Subcutaneous abdominal adipose tissue (tissue), 5 donors: ENCODE measurements around the gene CCR6.
"Not testable (repeated sequence)": the region's sequence is repeated elsewhere in the genome, so short reads cannot be mapped to it uniquely, and the experiment has no call there.

Source experiments
- H3K27ac ChIP-seq: one replicate; pipeline ENCODE4 v1.7.0; 2013; ENCODE audit warnings: low read depth, mild to moderate bottlenecking, inconsistent platforms, low read length, moderate library complexity
- H3K27me3 ChIP-seq, 5 donors: one replicate each; pipeline ENCODE4 v1.7.0; 2013; ENCODE audit warnings: low read length in 5 of 5, inconsistent platforms in 1 of 5; ENCODE audit not compliant: control insufficient read depth in 5 of 5, insufficient read depth in 4 of 5
- H3K36me3 ChIP-seq, 5 donors: one replicate each; pipeline ENCODE4 v1.7.0; 2013; ENCODE audit warnings: low read length in 5 of 5; ENCODE audit not compliant: control insufficient read depth in 5 of 5, insufficient read depth in 5 of 5
- H3K4me1 ChIP-seq, 5 donors: one replicate each; pipeline ENCODE4 v1.7.0; 2013; ENCODE audit warnings: low read length in 5 of 5, mild to moderate bottlenecking in 3 of 5, moderate library complexity in 1 of 5; ENCODE audit not compliant: control insufficient read depth in 5 of 5, insufficient read depth in 5 of 5
- H3K4me3 ChIP-seq, 5 donors: one replicate each; pipeline ENCODE4 v1.7.0; 2013; ENCODE audit warnings: low read length in 5 of 5, low read depth in 1 of 5
- H3K9ac ChIP-seq, 5 donors: one replicate each; pipeline ENCODE4 v1.7.0; 2013; ENCODE audit warnings: low read length in 5 of 5, mild to moderate bottlenecking in 4 of 5, moderate library complexity in 3 of 5
- H3K9me3 ChIP-seq, 5 donors: one replicate each; pipeline ENCODE4 v1.7.0; 2013; ENCODE audit warnings: low read length in 5 of 5; ENCODE audit not compliant: control insufficient read depth in 5 of 5
- donor health status: healthy.
- donor health status: healthy.
- donor health status: healthy.
- donor health status: healthy.
- donor health status: healthy.

Gene CCR6

GRCh38 chr6:167163476-167164011 lies 40.6 kb downstream of the CCR6 start:
- H3K4me3 ChIP-seq, result no peak overlapping the region
- H3K9me3 ChIP-seq, result no peaks in the 10 kb centered on the region
- no peak overlapping the region for H3K27ac ChIP-seq
- no peaks in the 10 kb centered on the region for H3K4me1 ChIP-seq
- peaks cover 3 to 7% (median 3%) of the 10 kb centered on the region in 5 donors for H3K27me3 ChIP-seq
- no peak overlapping the region for H3K9ac ChIP-seq
- H3K36me3 ChIP-seq, result no peaks in the 10 kb centered on the region

GRCh38 chr6:167164261-167164660 lies 41.4 kb downstream of the CCR6 start:
- Histone ChIP-seq H3K4me1 (no peaks in the 10 kb centered on the region), H3K36me3 (no peaks in the 10 kb centered on the region), H3K9ac (no peak overlapping the region), H3K4me3 (no peak overlapping the region), H3K27ac (no peak overlapping the region), H3K27me3 (peaks cover 3 to 7% (median 5%) of the 10 kb centered on the region in 5 donors), H3K9me3 (no peaks in the 10 kb centered on the region)

GRCh38 chr6:167165858-167166471 lies 43.1 kb downstream of the CCR6 start:
- H3K27me3 ChIP-seq, result peaks cover 3 to 9% (median 5%) of the 10 kb centered on the region in 5 donors
- no peak overlapping the region for H3K4me3 ChIP-seq
- no peaks in the 10 kb centered on the region for H3K36me3 ChIP-seq
- no peak overlapping the region for H3K27ac ChIP-seq
- no peak overlapping the region for H3K9ac ChIP-seq
- no peaks in the 10 kb centered on the region for H3K9me3 ChIP-seq
- H3K4me1 ChIP-seq, result no peaks in the 10 kb centered on the region

GRCh38 chr6:167167699-167168098 lies 44.8 kb downstream of the CCR6 start:
- not testable (repeated sequence) for H3K4me1 ChIP-seq, H3K4me3 ChIP-seq, H3K27ac ChIP-seq, H3K9me3 ChIP-seq, H3K27me3 ChIP-seq, H3K9ac ChIP-seq, H3K36me3 ChIP-seq

GRCh38 chr6:167168296-167168695 lies 45.4 kb downstream of the CCR6 start:
- not testable (repeated sequence) for H3K4me3 ChIP-seq, H3K9ac ChIP-seq, H3K4me1 ChIP-seq, H3K27me3 ChIP-seq, H3K36me3 ChIP-seq, H3K27ac ChIP-seq, H3K9me3 ChIP-seq

- H3K9ac ChIP-seq, H3K4me1 ChIP-seq, H3K27me3 ChIP-seq, H3K36me3 ChIP-seq, H3K9me3 ChIP-seq, H3K27ac ChIP-seq, H3K4me3 ChIP-seq: not testable (repeated sequence)
These were observed 47.0 kb downstream of the CCR6 start for GRCh38 chr6:167169867-167170266.

GRCh38 chr6:167171300-167171699 lies 48.4 kb downstream of the CCR6 start:
- H3K9me3 ChIP-seq, H3K27ac ChIP-seq, H3K27me3 ChIP-seq, H3K9ac ChIP-seq, H3K4me3 ChIP-seq, H3K4me1 ChIP-seq, H3K36me3 ChIP-seq: not testable (repeated sequence)

GRCh38 chr6:167172011-167172410 lies 49.1 kb downstream of the CCR6 start:
- H3K27me3 ChIP-seq, H3K9me3 ChIP-seq, H3K27ac ChIP-seq, H3K4me1 ChIP-seq, H3K36me3 ChIP-seq, H3K9ac ChIP-seq, H3K4me3 ChIP-seq: not testable (repeated sequence)

GRCh38 chr6:167177271-167177670 lies 54.4 kb downstream of the CCR6 start:
- not testable (repeated sequence) for H3K4me3 ChIP-seq

GRCh38 chr6:167178896-167179655 lies 56.2 kb downstream of the CCR6 start:
- H3K9ac ChIP-seq, H3K4me1 ChIP-seq, H3K4me3 ChIP-seq, H3K9me3 ChIP-seq, H3K36me3 ChIP-seq, H3K27me3 ChIP-seq, H3K27ac ChIP-seq: not testable (repeated sequence)

More at GRCh38 chr6:167177271-167177670, 54.4 kb downstream of the CCR6 start:
- H3K9ac ChIP-seq, H3K4me1 ChIP-seq, H3K27ac ChIP-seq, H3K9me3 ChIP-seq, H3K36me3 ChIP-seq, H3K27me3 ChIP-seq: not testable (repeated sequence)
